Spleen (tissue), 11 donors: ENCODE results near the gene DNAJC1. TPM values are rescaled to one million over a fixed set of nuclear protein-coding genes. Genes with fewer than 3 reads are reported as not detected.
A peak's percentile ranks its signal among the peaks of the same experiment; 100 is the strongest.
"Not testable (repeated sequence)": the region's sequence is repeated elsewhere in the genome, so short reads cannot be mapped to it uniquely, and the experiment has no call there.

ENCODE experiments used
- DNase-seq: peaks from one replicate; pipeline ENCODE4 v3.0.0-alpha.2; 2020
- H3K27ac ChIP-seq, 8 donors: fragments of 200-600 bp; sonication (generic) in 7 of 8; 1 replicate in 4 of 8; 2 replicates in 4 of 8; pipeline versions ENCODE4 v1.5.0 to v1.8.0; 2016 to 2021; ENCODE audit warnings: inconsistent platforms in 4 of 8, mild to moderate bottlenecking in 4 of 8, moderate library complexity in 1 of 8
- H3K27me3 ChIP-seq, 7 donors: fragments of 200-600 bp; sonication (generic) in 6 of 7; replicated peaks in 1 of 7; 1 replicate in 4 of 7; 2 replicates in 3 of 7; pipeline versions ENCODE4 v1.5.0 to v1.8.0; 2016 to 2021; ENCODE audit warnings: inconsistent platforms in 3 of 7, mild to moderate bottlenecking in 1 of 7
- H3K36me3 ChIP-seq, 6 donors: fragments of 200-600 bp; sonication (generic) in 5 of 6; 1 replicate in 4 of 6; 2 replicates in 2 of 6; pipeline versions ENCODE4 v1.5.0 to v1.8.0; 2016 to 2021; ENCODE audit warnings: inconsistent platforms in 2 of 6
- H3K4me1 ChIP-seq, 6 donors: fragments of 200-600 bp; sonication (generic) in 5 of 6; 1 replicate in 3 of 6; 2 replicates in 3 of 6; pipeline versions ENCODE4 v1.5.0 to v1.8.0; 2016 to 2021; ENCODE audit warnings: inconsistent platforms in 3 of 6
- H3K4me3 ChIP-seq, 8 donors: fragments of 200-600 bp; sonication (generic) in 7 of 8; 1 replicate in 4 of 8; 2 replicates in 4 of 8; pipeline versions ENCODE4 v1.5.0 to v1.8.0; 2016 to 2021; ENCODE audit warnings: inconsistent platforms in 4 of 8, mild to moderate bottlenecking in 4 of 8, moderate library complexity in 2 of 8
- H3K9me3 ChIP-seq, 8 donors: fragments of 200-600 bp; sonication (generic) in 7 of 8; 1 replicate in 4 of 8; 2 replicates in 4 of 8; pipeline versions ENCODE4 v1.5.0 to v1.8.0; 2016 to 2021; ENCODE audit warnings: inconsistent platforms in 4 of 8
- POLR2A ChIP-seq, 3 donors: fragments of 450-650 bp; IDR thresholded peaks; one replicate each; pipeline ENCODE4 v1.5.1; 2017; ENCODE audit warnings: antibody characterized with exemption in 3 of 3, mild to moderate bottlenecking in 1 of 3
- POLR2AphosphoS5 ChIP-seq, 3 donors: sonication (generic); formaldehyde crosslinking; IDR thresholded peaks; one replicate each; pipeline ENCODE4 v1.5.1; 2017; ENCODE audit warnings: antibody characterized with exemption in 3 of 3
- WGBS, 5 donors: extraction: QIAGEN DNeasy Blood & Tissue Kit in 3 of 5; methylation state at CpG; one replicate each; pipeline versions ENCODE4 v1.1.5 to v1.1.7; 2013 to 2018; 5-methylcytosine and 5-hydroxymethylcytosine counted together
- intact Hi-C: fragments of 100-400 bp; cut with DNase I; formaldehyde crosslinking; loops from one replicate; pipeline ENCODE4 v1.15.0; 2023; ENCODE audit warnings: low total_unique reads
- polyA plus RNA-seq, 3 donors: library from polyadenylated mRNA; stranded (reverse); fragments of 200-250 nt; gene quantifications; one replicate each; pipeline ENCODE4 v1.2.1, GENCODE V29; 2013
- total RNA-seq, 7 donors: library from RNA; depleted of rRNA in 3 of 7; stranded (reverse); fragments of >200 nt in 3 of 7; fragmentation: NEBNext Ultra II Directional in 4 of 7; extraction: Animal tissue kit (Norgen Biotek cat#: 25700) in 4 of 7; gene quantifications; one replicate each; pipeline versions ENCODE4 v1.1.0 to v1.2.1, GENCODE V29; 2016 to 2021
- TF ChIP-seq, protein P1 (sequence below), 11 experiments: fragments of 200-600 bp in 7 of 11; fragments of 450-650 bp in 4 of 11; sonication (generic) in 4 of 11; IDR thresholded peaks in 8 of 11; conservative IDR thresholded peaks in 3 of 11; 1 replicate in 7 of 11; 2 replicates in 4 of 11; pipeline versions ENCODE4 v1.4.0 to v1.8.0; 2016 to 2021; ENCODE audit warnings: antibody characterized with exemption in 11 of 11, inconsistent platforms in 4 of 11, mild to moderate bottlenecking in 1 of 11
- donor health status: healthy with polysubstance abuse.
- donor health status: DM: no; HTN: no; CAD: no; lungs with moderate emphysema.
- donor health status: DM: no; HTN: no; CAD: no.
- donor health status: Bipolar disorder and iron deficiency.
- donor health status: healthy.
- donor health status: DM: no; HTN: no; CAD: no.
- donor health status: DM: yes; HTN: yes; CAD: no.

DNAJC1 gene
- total and polyA plus RNA-seq, 10 donors = 8.1 to 96.4 (median 22.5) TPM

DNA sequence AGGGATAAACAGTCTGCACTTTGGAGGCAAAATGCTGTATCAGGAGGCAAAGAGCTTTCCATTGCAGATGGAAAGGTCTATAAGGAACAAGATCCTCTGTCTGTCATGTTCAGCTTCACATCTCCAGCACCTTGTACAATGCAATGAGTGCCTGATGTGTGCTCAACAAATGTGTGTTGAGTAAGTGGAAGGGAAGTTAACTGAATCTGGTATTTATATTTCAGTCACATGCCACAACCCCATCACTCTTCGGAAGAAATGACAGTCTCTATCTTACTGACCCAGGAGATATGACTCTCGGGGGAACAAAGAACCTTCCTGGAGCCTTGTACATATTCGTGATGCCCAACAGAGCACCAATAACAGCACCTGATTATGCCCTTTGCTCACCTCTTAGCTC is 20.0 kb upstream of the DNAJC1 start:
- no peak for TF ChIP-seq POLR2AphosphoS5 (IDR thresholded peaks at IDR 0.05)
- TF ChIP-seq, protein P1, sequence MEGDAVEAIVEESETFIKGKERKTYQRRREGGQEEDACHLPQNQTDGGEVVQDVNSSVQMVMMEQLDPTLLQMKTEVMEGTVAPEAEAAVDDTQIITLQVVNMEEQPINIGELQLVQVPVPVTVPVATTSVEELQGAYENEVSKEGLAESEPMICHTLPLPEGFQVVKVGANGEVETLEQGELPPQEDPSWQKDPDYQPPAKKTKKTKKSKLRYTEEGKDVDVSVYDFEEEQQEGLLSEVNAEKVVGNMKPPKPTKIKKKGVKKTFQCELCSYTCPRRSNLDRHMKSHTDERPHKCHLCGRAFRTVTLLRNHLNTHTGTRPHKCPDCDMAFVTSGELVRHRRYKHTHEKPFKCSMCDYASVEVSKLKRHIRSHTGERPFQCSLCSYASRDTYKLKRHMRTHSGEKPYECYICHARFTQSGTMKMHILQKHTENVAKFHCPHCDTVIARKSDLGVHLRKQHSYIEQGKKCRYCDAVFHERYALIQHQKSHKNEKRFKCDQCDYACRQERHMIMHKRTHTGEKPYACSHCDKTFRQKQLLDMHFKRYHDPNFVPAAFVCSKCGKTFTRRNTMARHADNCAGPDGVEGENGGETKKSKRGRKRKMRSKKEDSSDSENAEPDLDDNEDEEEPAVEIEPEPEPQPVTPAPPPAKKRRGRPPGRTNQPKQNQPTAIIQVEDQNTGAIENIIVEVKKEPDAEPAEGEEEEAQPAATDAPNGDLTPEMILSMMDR (IDR thresholded peaks at IDR 0.05 in 8 of 11, conservative IDR thresholded peaks at IDR 0.05 in 3 of 11) = no peak
- TF ChIP-seq POLR2A (IDR thresholded peaks at IDR 0.05) = no peak
- 56 to 60% (median 58%) methylated on average over 3 of the region's 3 CpGs for WGBS, 5 donors
- no peak for DNase-seq
- H3K27me3 ChIP-seq = no peaks in the 10 kb centered on the region
- H3K4me3 ChIP-seq = no peak overlapping the region
- H3K27ac ChIP-seq = no peak overlapping the region
- no peaks in the 10 kb centered on the region for H3K36me3 ChIP-seq
- peaks cover 0 to 3% (median 0%) of the 10 kb centered on the region in 8 donors for H3K9me3 ChIP-seq
- H3K4me1 ChIP-seq = peaks cover 3 to 16% (median 12%) of the 10 kb centered on the region in 6 donors
- intact Hi-C loops = no loop called here

DNA sequence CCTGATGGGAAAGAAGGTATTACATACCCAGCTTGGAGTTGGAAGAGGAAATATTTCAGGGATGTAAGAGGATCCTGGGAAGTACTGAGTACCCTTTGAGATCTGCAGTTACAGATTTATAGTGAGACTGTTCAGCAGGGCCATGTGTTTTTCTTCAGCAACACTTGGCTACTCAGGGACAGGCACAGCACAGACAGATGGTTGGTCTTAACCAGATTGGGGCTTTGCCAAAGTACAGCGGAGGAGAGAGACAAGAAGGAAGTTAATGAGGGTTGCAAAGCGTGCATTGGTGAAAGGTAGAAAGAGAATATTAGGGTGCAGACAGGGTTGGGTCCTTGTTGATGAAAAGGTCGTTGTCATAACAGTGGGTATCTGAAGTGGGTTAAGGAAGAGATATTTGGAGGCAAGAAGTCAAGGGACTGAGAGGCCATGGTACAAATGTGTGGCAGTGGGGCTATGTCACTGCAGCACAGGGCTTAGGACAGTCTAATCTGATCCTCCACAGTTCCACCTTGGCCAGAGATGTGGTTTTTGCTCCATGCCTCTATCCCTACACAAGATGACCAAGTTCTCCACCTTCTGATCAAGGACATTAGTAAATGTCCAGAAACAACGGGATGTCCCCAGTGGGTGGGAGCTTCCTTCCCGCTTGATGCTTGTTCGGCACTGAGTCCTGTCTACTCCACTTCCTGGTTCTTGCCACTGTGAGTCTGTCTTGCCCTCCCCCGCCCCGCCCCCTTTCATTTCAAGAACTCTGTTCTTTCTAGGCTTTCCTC is 18.9 kb upstream of the DNAJC1 start:
- Histone ChIP-seq H3K27me3 (no peaks in the 10 kb centered on the region), H3K9me3 (peaks cover 0 to 3% (median 0%) of the 10 kb centered on the region in 8 donors), H3K27ac (peak overlapping the region in 5 of 8 donors; percentile 37 to 67 (median 57)), H3K4me1 (peaks cover 3 to 16% (median 12%) of the 10 kb centered on the region in 6 donors), H3K36me3 (no peaks in the 10 kb centered on the region), H3K4me3 (peak overlapping the region in 2 of 8 donors; percentile 17 to 55)
- 35 to 55% (median 41%) methylated on average over 8 of the region's 8 CpGs for WGBS, 5 donors
- DNase-seq = no peak
- intact Hi-C loops = no loop called here
- TF ChIP-seq POLR2A (IDR thresholded peaks at IDR 0.05) (no peak), POLR2AphosphoS5 (IDR thresholded peaks at IDR 0.05) (peak in 2 of 3 donors; percentile 34 to 38)

DNA sequence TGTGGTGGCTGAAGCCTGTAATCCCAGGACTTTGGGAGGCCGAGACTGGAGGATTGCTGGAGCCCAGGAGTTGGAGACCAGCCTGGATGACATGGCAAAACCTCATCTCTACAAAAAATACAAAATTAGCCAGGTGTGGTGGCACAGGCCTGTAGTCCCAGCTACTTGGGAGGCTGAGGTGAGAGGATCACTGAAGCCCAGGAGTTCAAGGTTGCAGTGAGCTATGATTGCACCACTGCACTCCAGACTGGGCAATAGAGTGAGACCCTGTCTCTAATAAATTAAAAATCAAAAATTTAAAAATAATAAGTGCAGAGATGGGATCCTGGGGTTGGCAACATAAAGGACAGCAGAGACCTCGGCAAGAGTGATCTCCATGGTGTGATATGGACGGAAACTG is 17.6 kb upstream of the DNAJC1 start:
- H3K27me3 ChIP-seq, H3K27ac ChIP-seq, intact Hi-C loops, H3K4me3 ChIP-seq, DNase-seq, H3K9me3 ChIP-seq, H3K36me3 ChIP-seq: not testable (repeated sequence)
- WGBS, 5 donors = 89 to 96% (median 95%) methylated on average over 3 of the region's 3 CpGs
- peaks cover 3 to 17% (median 13%) of the 10 kb centered on the region in 6 donors for H3K4me1 ChIP-seq

DNA sequence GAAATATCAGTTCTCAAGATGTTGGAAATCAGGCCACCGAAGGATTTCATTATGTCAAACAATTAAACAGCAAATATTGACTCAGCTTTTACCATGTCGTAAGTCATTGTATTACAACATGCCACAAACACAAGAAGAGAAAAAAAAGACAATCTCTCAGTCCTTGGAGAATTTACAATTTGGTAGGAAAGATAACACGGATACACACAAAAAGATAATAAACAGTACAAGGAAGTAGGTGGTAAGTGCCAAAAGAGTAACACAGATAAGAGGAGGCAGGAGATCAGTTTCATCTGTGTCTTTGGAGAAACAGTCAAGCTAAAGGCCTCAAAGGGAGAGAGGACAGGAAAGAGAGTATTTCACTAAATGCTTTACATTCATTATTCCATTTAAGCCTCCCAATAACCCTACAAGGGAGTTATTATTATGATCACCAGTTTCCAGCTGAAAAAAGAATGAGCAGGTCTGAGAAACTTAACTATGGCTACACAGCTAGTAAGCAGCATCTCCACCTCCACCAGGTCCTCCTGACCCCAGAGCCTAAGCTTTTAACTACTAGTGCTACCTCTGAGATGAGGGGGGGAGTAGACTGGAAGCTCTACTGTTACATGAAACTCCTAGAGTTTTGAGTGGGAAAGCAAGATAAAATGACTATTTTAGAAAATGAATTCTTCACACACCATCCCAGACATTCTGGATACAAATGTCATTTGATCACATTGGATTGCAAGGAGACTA is 13.9 kb upstream of the DNAJC1 start:
- no peak for DNase-seq
- 46 to 69% (median 53%) methylated on average over 3 of the region's 3 CpGs for WGBS, 5 donors
- H3K4me1 ChIP-seq = peaks cover 0 to 9% (median 5%) of the 10 kb centered on the region in 6 donors
- TF ChIP-seq POLR2AphosphoS5 (IDR thresholded peaks at IDR 0.05) = no peak
- TF ChIP-seq, protein P1 (IDR thresholded peaks at IDR 0.05 in 8 of 11, conservative IDR thresholded peaks at IDR 0.05 in 3 of 11) = no peak
- no peak for TF ChIP-seq POLR2A (IDR thresholded peaks at IDR 0.05)
- intact Hi-C loops = no loop called here
- no peaks in the 10 kb centered on the region for H3K36me3 ChIP-seq
- H3K9me3 ChIP-seq = no peaks in the 10 kb centered on the region
- H3K27me3 ChIP-seq = no peaks in the 10 kb centered on the region
- H3K27ac ChIP-seq = no peak overlapping the region
- H3K4me3 ChIP-seq = no peak overlapping the region
